NCI-H748 treated with DMSO at 0.1 percent for 48 hours (cell line): ENCODE measurements around the gene WBP2.
"Not testable (repeated sequence)": the region's sequence is repeated elsewhere in the genome, so short reads cannot be mapped to it uniquely, and the experiment has no call there.

Source experiments
- DNase-seq: peaks from one replicate; lab custom pipeline; 2025; lab: John Stamatoyannopoulos, UW

The WBP2 gene

DNA sequence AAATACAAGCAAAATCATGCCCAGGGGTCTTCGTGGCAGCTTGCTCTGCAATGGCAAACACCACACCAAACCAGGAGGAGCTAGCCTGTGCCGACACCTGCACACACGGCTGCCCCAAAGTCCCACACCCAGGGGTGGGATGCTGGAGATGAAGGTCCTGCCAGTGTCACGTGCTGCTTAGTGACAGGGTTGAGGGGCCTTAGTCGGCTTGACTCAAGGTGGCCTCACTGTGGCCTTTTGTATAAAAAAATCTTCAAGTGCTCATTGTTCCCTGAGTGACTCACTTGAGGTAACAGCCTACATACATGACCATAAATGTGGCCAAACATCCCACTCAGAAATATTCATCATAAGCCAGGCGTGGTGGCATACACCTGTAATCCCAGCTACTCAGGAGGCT lies 34.3 kb upstream of the WBP2 start:
- no peak for DNase-seq

DNA sequence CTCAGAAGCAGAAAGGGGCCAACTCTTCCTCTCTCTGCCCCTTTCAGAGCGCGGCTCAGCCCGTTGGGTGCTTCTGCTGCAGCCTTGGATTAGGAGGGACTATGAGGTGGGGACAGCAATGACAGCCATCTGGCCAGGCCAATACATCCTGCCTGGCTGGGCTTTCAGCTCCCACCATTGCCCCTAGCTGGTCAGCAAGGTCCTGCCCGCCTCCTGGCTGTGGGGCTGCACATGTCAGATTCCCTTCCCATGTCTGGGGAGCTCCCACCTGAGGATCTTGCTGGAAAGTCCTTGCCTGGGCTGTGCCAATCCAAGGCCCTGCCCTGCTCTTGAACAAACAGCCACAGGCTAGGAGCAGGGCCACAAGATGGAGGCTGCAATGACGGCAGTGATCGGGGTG lies 33.3 kb upstream of the WBP2 start:
- no peak for DNase-seq

DNA sequence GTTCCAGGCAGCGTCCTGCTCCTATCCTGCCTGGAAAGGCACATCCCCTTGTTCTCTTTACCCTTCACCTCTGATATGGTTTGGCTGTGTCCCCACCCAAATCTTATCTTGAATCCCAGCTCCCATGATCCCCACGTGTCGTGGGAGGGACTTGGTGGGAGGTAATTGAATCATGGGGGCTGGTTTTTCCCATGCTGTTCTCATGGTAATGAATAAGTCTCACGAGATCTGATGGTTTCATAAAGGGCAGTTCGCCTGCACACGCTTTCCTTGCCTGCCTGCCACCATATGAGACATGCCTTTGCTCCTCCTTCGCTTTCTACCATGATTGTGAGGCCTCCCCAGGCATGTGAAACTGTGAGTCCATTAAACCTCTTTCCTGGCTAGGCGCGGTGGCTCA lies 30.7 kb upstream of the WBP2 start:
- DNase-seq, result not testable (repeated sequence)

DNA sequence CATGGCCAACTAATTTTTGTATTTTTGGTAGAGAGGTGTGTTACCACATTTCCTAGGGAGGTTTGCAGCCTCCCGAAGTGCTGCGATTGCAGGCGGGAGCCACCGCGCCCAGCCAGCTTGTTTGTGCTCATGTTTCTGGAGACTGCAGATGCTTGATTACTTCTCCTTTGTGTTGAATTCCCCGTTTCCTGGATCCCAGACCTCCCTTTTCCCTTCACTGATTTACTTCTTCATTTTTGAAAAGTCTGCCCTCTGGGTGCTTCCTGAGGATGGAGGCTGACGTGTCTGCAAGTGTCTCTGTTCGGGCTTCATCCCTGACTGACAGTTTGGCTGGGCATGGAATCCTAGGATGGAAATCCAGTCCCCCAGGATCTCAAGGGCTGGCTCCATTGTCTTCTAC lies 30.3 kb upstream of the WBP2 start:
- no peak for DNase-seq

DNA sequence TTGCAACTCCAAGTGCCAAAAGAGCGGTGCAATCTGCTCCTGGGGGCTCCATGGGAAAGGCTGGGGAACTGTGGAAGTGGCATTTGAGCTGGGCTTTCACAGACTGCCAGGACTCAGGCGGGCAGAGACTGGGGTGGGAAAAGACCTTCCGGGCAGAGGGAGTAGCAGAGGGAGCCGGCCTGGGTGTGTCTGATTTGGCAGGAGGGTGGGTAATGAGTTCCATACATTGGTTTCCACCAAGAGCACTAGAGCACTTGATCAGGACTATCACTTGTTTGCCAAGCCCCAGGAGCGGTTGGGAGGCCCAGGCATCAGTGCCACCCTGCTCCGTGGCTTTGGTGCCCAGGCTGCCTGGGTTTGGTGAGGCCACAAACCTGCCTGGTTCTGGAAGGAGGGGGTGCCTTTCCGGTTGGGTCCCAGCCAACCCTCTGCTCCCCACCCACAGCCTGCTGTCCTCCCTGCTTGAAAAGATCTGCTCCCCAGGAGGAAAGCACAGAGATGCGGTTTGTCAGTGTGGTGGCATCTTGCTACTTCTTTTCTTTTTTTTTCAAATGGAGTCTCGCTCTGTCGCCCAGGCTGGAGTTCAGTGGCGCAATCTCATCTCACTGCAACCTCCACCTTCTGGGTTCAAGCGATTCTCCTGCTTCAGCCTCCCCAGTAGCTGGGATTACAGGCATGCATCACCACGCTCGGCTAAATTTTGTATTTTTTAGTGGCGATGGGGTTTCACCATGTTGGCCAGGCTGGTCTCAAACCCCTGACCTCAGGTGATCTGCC lies 26.7 kb upstream of the WBP2 start:
- no peak for DNase-seq

DNA sequence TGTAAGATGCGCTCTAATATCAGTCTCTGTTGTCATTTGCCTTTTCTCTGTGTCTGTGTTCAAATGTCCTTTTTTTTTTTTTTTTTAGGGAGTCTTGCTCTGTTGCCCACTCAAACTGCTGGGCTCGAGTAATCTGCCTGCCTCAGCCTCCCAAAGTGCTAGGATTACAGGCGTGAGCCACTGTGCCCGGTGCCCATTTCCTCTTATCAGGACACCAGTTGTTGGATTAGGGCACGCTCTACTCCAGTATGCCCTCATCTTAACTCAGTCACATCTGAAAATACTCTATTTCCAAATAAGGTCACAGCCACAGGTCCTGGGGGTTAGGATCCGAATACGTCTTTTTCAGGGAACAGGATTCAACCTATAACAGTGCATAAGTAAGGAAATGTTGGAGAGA lies 25.1 kb upstream of the WBP2 start:
- no peak for DNase-seq

DNA sequence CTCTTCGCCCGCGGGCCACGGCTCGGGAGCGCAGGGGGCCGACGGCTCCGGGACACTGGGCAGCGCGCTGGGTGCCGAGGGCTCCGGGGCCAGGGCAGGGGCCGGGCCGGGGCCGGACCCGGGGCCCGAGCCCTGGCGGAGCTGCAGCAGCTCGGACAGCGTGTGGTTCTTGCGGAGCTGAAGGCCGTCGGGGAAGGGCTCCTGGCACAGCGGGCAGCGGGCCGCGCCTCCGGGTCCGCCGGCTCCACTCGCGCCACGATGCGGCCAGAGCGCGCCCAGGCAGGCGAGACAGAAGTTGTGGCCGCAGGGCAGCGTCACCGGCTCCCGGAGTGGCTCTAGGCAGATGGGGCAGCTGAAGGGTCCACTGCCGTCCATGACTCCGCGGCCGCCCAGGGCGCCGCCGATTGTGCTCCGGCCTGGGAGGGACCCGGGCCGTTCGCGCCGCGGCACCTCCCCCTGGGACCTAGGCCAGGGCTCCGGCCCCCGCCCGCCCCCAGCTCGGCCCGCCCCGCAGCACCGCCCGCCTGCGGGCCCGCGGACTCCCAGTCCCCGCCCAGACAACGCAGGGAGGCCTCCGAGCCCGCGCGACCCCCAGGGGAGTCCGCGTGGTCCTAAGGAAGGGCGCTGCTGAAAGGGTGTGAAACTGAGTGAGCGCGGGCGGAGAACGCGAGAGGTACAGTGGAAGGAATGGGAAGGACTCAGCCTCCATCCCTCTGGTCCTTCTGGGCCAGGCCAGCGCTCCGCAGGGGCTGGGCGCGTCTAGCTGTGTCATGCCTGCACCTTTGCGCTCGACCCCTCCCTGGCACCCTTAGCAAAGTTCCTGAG lies 23.3 kb upstream of the WBP2 start, which contains the start of gene TRIM47:
Gene TRIM47, minus strand, starts transcription at position 408 of the 825 bp plus-strand sequence. Its CDS starts 33 bp downstream, at position 375.
- DNase-seq, result no peak

DNA sequence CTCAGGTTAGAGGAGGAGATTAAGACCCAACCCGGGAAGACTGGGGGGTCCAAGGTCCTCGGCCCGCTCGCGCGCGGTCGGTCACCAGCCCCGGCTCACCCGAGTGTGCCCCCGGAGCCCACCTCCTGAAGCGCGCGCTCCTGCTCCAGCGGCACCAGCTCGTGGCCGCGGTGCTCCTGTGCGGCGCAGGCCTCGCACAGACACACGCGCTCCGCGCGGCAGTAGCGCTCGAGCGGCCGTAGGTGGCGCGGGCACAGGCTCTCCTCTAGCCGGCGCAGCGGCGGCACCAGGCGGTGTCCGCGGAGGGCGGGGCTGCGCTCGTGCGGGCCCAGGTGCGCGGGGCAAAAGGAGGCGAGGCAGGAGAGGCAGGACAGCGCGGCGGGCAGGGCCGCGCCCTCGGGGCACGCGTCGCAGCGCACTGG lies 22.6 kb upstream of the WBP2 start:
- no peak for DNase-seq

DNA sequence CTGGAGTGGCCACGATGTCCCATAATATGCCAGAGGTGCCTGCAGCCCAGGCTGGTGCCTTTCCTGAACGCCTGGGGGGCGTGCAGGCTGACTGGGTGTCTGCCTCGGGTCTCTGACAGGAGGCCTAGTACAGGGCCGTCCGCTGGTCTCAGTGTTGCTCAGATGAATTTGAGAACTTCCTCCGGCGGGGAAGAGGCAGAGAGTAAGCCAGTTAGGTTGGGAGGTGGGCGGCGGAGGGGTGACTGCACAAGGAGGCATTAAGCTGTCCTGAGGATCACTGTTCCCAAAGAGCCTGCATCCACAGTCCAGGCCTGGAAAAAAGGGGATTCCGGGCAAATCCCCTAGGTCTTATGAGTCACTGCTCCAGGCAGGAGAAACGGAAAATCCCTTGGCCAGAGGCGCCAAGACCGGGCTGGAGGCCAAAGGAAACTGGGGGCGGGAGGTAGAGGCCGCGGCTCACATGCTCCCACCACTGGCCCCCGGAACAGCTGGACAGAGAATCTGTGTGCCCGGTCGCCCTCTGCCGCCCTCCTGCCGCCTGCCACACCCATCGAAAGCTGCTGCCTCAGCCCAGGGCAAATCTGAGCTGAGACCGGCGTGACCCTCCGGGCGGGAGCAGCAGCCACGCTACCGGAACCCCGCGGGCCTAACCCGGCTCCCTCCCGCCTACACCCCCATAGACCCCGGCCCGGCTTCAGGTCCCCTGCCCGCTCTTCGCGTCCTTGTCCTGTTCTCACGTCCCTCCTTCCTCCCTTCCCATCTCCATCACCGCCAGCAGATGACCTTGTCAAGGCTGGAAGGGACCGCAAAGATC lies 22.0 kb upstream of the WBP2 start:
- DNase-seq, result no peak

DNA sequence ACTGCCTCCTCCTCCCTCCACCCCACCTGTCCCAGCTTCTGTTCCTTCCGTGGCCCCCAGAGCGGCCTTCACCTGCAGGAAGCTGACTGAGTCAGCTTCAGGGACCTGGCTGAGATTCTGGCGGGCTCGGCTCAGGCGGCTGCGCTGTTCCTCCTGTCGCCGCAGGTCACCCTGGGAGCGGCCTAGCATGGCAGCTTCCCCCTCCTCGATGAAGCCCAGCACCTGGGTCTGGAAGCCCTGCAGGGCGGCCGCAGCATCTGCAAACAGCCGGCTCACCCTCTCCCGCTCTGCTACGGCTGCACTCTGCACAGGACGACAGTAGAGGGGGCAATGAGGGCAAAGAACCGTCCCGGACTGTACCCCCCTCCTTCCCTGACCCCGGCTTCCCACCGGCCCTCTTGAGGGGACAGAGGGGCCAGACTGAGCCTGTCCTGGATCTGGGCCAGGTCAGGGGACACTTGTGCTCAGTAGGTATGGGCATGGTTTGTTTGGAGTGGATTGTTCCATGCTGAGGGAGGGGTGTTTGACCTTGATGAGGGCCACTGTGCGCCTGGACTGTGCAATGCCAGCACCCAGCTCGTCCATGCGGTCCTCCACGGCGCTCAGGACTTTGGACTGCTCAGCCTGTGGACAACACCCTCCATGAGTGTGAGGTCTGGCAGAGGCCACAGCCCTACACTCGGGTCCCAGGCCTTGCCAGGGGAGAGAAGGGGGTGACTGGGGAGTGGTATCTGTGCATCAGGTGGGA lies 21.2 kb upstream of the WBP2 start:
- DNase-seq, result no peak

DNA sequence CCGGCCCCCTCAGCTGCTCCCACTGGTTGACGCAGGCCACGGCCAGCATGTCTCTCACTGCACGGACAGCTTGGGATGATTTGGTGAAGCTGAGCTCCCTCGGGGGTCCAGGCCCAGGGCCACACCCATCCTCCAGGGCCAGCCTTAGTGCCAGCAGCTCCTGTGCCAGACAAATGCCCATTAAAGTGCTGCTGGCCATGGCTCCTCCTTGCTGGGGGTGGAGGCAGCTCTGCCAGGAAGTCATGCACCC lies 20.7 kb upstream of the WBP2 start:
- DNase-seq, result no peak

DNA sequence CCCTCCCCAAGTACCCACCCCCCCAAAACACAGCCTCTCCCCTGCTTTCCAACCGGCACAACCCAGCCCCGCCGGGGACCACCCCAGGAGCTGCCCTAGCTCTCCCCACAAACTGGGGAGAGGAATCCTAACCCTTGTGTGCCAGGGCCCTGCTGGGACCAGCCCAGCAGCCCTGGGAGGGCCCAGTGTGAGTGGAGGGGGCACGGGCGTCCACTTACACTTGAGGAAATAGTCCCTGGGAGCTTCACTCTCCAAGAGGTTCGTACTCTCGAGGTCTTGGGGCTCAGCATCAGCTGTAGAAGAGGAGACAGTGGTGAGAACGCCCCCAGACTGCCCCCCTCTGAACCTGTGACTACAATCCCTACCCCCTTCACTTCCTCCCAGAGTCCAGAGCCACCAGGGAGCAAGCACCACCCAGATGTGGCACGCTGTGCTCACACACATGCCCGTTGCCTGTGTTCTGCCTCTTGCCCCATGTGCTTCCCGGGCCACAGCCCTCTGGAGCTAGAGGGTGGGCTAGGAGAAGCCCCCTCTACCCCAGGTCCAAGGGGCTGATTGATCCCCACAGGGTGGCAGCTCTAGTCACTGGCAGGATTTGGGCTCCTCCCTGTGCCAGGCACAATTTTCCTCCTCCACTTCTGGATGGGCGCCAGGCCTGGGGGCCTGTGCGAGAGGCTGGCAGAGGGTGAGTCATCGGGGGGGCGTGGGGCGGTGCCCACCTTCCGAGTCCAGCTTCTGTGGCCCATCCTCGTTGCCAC lies 20.2 kb upstream of the WBP2 start:
- no peak for DNase-seq

DNA sequence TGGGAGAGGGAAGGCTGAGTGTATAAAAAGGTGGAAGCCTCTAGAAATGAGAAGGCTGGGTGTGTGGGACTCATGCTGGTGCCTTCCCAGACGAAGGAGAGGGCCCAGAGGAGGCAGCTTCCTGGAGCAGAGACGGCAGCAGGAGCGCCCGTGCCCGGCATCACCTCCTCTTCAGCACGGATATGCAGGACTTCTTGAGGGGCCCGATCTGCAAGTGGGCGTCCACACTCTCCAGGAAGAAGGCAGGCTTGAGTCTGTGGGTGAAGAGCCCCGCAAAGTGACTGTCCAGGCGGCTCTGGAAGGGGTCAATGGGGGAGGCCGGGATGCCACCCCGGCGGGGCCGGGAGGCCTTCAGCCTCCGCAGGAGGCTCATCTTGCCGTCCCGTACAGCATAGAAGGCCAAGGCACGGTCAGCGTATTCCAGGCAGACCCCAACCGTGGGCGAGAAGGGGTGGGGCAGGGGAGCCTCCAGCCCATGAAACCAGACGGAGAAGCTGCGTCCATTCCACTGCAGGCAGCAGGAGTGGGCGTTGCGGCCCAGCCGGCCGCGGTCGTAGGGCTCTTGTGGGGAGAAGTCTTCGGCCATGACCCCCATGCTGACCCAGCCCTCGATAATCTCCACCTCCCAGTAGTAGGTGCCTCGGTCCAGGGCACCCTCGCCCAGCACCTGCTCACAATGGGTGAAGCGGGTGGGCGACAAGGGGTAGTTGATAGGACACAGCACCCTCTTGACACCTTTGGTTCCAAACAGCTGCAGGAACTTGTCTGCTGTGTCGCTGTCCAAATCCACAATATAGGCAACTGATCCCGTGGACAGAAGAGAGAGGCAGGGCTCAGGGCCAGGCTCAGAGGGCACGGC lies 19.4 kb upstream of the WBP2 start:
- no peak for DNase-seq

DNA sequence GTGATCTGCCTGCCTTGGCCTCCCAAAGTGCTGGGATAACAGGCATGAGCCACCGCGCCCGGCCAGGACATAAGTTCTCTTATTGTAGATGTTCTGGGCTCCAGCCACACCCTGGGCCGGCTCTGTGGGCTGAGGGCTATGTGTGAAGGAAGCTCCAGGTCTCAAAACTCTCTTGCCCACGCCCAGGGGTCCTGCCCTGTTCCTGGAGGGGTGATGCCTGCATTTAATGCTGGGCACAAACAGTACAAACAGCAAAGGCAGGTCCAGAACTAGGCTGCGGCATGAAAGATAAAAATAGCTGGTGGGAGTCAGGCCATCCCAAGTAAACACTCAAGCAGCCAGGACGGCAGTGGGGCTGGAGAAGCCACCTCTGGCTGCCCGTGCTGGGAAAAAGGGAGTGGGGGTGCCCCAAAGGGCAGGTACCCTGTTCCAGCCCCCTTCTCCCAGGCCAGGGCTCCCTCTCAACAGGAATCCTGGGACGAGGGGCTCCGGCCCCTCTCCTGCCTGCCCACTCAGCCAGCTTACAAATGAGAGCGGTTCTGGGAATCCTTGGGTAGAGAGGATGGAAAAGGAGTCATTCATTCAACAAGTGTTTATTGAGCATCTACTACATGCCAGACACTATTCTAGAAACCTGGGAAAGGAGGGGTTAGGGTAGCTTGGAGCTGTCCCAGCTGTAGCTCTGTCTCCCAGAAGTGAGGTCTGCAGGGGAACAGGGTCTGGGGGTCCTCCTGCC lies 18.6 kb upstream of the WBP2 start:
- no peak for DNase-seq

DNA sequence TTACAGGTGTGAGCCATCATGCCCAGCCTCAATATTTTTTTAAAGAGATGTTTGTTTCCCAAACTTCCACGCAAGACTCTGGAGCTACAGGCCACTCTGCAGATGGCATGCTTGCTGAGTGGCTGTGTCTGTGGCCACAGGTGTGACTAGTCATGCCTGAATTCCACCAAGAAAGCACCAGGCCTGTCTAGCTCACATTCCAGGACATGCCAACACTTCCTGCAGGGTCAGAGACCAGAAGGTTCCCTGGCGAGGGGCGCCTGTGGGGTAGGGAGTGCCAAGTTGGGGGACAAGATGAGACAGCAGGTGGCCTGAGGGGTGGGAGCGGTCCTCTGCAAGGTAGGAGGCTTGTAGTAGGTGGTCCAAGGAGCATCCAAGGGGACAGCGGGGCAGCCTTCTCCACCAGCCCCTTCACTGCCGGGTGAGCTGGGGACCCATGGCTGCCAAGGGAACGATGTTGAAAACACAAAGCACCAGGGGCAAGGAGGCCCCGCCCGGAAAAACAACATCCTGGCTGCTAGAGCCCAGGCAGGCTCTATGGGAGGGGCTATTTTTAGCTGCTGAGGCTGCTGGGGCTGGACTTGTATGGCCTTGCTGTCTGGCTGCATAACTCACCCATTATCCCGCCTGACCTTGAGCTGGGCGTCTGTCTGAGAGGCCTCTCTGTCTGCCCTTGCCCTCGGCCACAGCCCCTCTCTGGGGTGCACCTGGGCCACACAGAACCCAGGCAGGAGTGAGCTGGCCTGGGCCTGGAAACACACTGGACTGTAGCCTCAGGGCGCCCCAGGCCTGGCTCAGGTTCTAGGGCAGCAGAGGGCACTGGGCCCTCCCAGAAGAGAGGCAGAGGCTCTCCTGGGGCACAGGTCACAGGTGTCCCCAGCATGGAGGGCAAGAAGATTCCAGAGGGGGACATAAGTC lies 17.6 kb upstream of the WBP2 start:
- no peak for DNase-seq

DNA sequence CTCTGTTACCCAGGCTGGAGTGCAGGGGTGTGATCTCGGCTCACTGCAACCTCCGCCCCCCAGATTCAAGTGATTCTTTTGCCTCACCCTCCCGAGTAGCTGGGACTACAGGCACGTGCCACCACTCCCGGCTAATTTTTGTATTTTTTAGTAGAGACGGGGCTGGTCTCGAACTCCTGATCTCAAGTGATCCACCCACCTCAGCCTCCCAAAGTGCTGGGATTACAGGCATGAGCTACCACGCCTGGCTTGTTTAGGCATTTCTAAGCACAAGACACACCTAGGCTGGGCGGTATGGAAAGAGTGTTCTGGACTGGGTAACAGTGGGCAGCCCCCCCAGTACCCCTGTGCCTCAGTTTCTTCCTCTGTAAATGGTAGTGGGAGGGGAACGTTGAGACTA lies 15.1 kb upstream of the WBP2 start:
- DNase-seq, result not testable (repeated sequence)

DNA sequence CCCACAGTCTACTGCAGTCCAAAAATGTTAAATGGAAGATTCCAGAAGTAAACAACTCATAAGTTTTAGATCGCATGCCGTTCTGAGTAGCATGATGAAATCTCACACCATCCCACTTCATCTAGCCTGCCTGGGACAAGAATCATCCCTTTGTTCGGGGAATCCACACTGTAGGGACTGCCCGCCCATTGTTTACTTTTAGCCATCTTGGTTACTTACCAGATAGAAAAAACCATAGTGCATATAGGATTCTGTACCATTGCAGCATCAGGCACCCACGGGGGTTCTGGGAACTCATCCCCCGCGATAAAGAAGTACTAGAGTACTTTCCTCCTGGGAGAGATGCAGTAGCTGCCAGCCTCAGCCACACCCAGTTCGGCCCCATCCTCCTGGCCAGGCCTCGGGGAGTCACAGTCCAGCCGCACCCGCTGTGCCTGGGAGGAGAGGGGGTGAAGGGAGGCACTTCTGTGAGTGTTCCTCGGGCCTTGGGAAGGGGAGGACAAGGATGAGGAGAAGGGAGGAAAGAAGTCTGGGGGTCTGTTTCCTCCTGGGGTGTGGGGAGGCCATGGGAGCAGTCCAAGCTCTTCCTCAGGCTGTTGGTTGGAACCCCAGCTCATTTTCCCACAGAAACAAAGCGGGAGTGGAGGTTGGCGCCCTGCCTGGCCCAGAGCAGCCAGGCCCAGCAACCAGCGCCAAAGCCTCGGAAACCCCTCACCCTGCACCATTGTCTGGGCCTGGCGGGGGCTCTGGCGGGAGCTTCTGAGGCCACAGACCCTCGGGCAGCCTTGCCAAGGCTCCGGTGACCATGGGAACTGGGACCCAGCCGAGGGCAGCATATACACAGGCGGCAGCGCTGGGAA lies 14.4 kb upstream of the WBP2 start:
- no peak for DNase-seq
